HepG2 (cell line): ENCODE results near the gene GIMAP4. TPM values are rescaled to one million over a fixed set of nuclear protein-coding genes. Genes with fewer than 3 reads are reported as not detected.

Experiments
- ATAC-seq: fragments of 200-7000 bp; cut with Tn5 transposase; 3 replicates; pipeline ENCODE4 v1.9.1; 2020; ENCODE audit warnings: mild to moderate bottlenecking, moderate library complexity
- BruUV-seq: library from RNA; stranded (reverse); fragments of 400-500 nt; replicated peaks from 2 replicates; lab custom pipeline; 2021; lab: Mats Ljungman, UMichigan
- CTCF ChIA-PET: fragments of 300-600 bp; formaldehyde crosslinking; extraction: SDS; loops from one replicate; lab custom pipeline; 2021; ENCODE audit warnings: low total read pairs, inconsistent platforms, low intra/inter-chr PET ratio; lab: Yijun Ruan, JAX
- POLR2A ChIA-PET: fragments of 350-600 bp; sonication (Branson Sonifier 250); formaldehyde crosslinking; loops from one replicate; lab custom pipeline; 2020; ENCODE audit warnings: antibody characterized with exemption, inconsistent platforms; lab: Yijun Ruan, JAX
- DNase-seq: peaks from one replicate; pipeline ENCODE4 v3.0.0-alpha.2; 2015; ENCODE audit warnings: low spot score
- FAIRE-seq: peaks from 3 replicates; lab custom pipeline; 2011; peaks lifted over from hg19 to GRCh38; lab: Jason Lieb, UNC
- H2AFZ ChIP-seq: one replicate; pipeline ENCODE4 v1.6.1; 2011; ENCODE audit warnings: low read length, inconsistent platforms
- H3K27ac ChIP-seq: fragments of 300-600 bp; 3 replicates; pipeline ENCODE4 v1.8.0; 2011; ENCODE audit warnings: mixed run types, mild to moderate bottlenecking, mixed read lengths, low read length, inconsistent platforms; ENCODE audit not compliant: insufficient read depth; ENCODE audit errors: extremely low read length
- H3K27me3 ChIP-seq, 2 experiments: fragments of 200-600 bp in 1 of 2; 2 replicates in 1 of 2; 3 replicates in 1 of 2; pipeline versions ENCODE4 v1.6.0 to v1.8.0; 2011; ENCODE audit warnings: low read length in 2 of 2, mild to moderate bottlenecking in 2 of 2, moderate library complexity in 2 of 2, inconsistent platforms in 1 of 2; ENCODE audit not compliant: insufficient read depth in 2 of 2, control insufficient read depth in 1 of 2
- H3K36me3 ChIP-seq, 2 experiments: fragments of 200-600 bp in 1 of 2; replicated peaks in 1 of 2; 2 replicates in 1 of 2; 3 replicates in 1 of 2; pipeline versions ENCODE4 v1.5.1 to v1.8.0; 2011; ENCODE audit warnings: low read length in 2 of 2, inconsistent platforms in 1 of 2; ENCODE audit not compliant: insufficient read depth in 2 of 2, control insufficient read depth in 1 of 2
- H3K4me1 ChIP-seq: 2 replicates; pipeline ENCODE4 v1.5.1; 2012; ENCODE audit warnings: low read length, inconsistent platforms; ENCODE audit not compliant: insufficient read depth
- H3K4me2 ChIP-seq: 2 replicates; pipeline ENCODE4 v1.6.0; 2011; ENCODE audit warnings: low read depth, low read length, inconsistent platforms
- H3K4me3 ChIP-seq, 3 experiments: fragments of 200-600 bp in 1 of 3; sonication (generic), shearing (Covaris generic) in 1 of 3; replicated peaks in 1 of 3; 2 replicates each; pipeline ENCODE4 v1.5.1; 2011 to 2016; ENCODE audit warnings: low read length in 3 of 3, inconsistent platforms in 2 of 3, low read depth in 2 of 3, mild to moderate bottlenecking in 2 of 3, control low read depth in 1 of 3, mixed read lengths in 1 of 3; ENCODE audit not compliant: insufficient read depth in 1 of 3
- H3K79me2 ChIP-seq: one replicate; pipeline ENCODE4 v1.6.1; 2011; ENCODE audit warnings: low read length, inconsistent platforms; ENCODE audit not compliant: insufficient read depth
- H3K9ac ChIP-seq: 2 replicates; pipeline ENCODE4 v1.6.0; 2011; ENCODE audit warnings: mild to moderate bottlenecking, low read depth, low read length, inconsistent platforms; ENCODE audit not compliant: insufficient read depth
- H3K9me3 ChIP-seq: 2 replicates; pipeline ENCODE4 v1.5.1; 2012; ENCODE audit warnings: mild to moderate bottlenecking, low read length
- H4K20me1 ChIP-seq: 2 replicates; pipeline ENCODE4 v1.6.0; 2011; ENCODE audit warnings: inconsistent platforms, mild to moderate bottlenecking, low read length, moderate library complexity; ENCODE audit not compliant: insufficient read depth
- FOSL1 ChIP-seq: sonication (generic); formaldehyde crosslinking; IDR thresholded peaks from 2 replicates; pipeline ENCODE4 v1.9.0; 2021; ENCODE audit warnings: missing genetic modification reagents, borderline replicate concordance
- GPBP1L1 ChIP-seq: sonication (generic); formaldehyde crosslinking; IDR thresholded peaks from 2 replicates; pipeline ENCODE4 v1.5.0; 2020; ENCODE audit warnings: mild to moderate bottlenecking, missing genetic modification reagents
- MNT ChIP-seq: fragments of 450-650 bp; IDR thresholded peaks from 2 replicates; pipeline ENCODE4 v1.6.1; 2016
- NONO ChIP-seq, 2 experiments: fragments of 450-650 bp in 1 of 2; sonication (generic) in 1 of 2; formaldehyde crosslinking in 1 of 2; IDR thresholded peaks in 1 of 2; conservative IDR thresholded peaks in 1 of 2; 2 replicates each; pipeline versions ENCODE4 v1.6.1 to v1.8.0; 2017 to 2022; ENCODE audit warnings: mild to moderate bottlenecking in 1 of 2, missing genetic modification reagents in 1 of 2, moderate library complexity in 1 of 2
- NR2F2 ChIP-seq: IDR thresholded peaks from 2 replicates; pipeline ENCODE4 v1.6.1; 2012; ENCODE audit warnings: low read depth, inconsistent platforms, borderline replicate concordance
- PAF1 ChIP-seq: IDR thresholded peaks from 2 replicates; pipeline ENCODE4 v1.6.1; 2016; ENCODE audit warnings: missing genetic modification reagents, missing compliant biosample characterization
- PPARG ChIP-seq: conservative IDR thresholded peaks from 2 replicates; pipeline ENCODE4 v1.6.1; 2016; ENCODE audit warnings: missing biosample characterization, missing genetic modification reagents
- SRF ChIP-seq: IDR thresholded peaks from 2 replicates; pipeline ENCODE4 v1.6.1; 2011; ENCODE audit warnings: mild to moderate bottlenecking, low read depth, low read length, moderate library complexity
- ZNF256 ChIP-seq: sonication (generic); formaldehyde crosslinking; conservative IDR thresholded peaks from 2 replicates; pipeline ENCODE4 v1.4.0; 2020; ENCODE audit warnings: missing genetic modification reagents
- ZNF652 ChIP-seq: IDR thresholded peaks from 2 replicates; pipeline ENCODE4 v1.6.1; 2016; ENCODE audit warnings: low read depth, borderline replicate concordance
- WGBS: methylation state at CpG from one replicate; pipeline ENCODE4 v1.1.6; 2017; ENCODE audit warnings: low lambda C conversion rate; 5-methylcytosine and 5-hydroxymethylcytosine counted together
- in situ Hi-C: cut with HindIII; loops from 2 replicates; pipeline ENCODE4 v1.10.0; 2017; ENCODE audit warnings: low pct_unique_long_range_greater_than_20kb; ENCODE audit not compliant: extremely low pct_ligation_motif_present
- intact Hi-C: fragments of 100-400 bp; cut with micrococcal nuclease; formaldehyde crosslinking; loops from one replicate; pipeline ENCODE4 v1.10.0; 2022; ENCODE audit not compliant: unreplicated experiment
- polyA plus RNA-seq, 8 experiments: library from polyadenylated mRNA; depleted of rRNA in 3 of 8; stranded (reverse) in 7 of 8; unstranded in 1 of 8; fragments of >200 nt; fragmentation: Illumina TruSeq in 4 of 8; extraction: Trizol in 4 of 8; gene quantifications; 2 replicates each; pipeline versions ENCODE4 v1.2.1 to v1.2.3, GENCODE V29; 2011 to 2016; ENCODE audit warnings: low read depth in 4 of 8, missing spikeins in 1 of 8, mixed read lengths in 1 of 8; ENCODE audit not compliant: insufficient read depth in 1 of 8
- total RNA-seq, 5 experiments: library from RNA; depleted of rRNA; stranded (reverse); fragments of >200 nt; fragmentation: Illumina TruSeq; extraction: Trizol; gene quantifications; 2 replicates each; pipeline ENCODE4 v1.2.3, GENCODE V29; 2016; ENCODE audit warnings: low read depth in 1 of 5

GIMAP4 gene
- total and polyA plus RNA-seq, 2 of the 13 experiments (the other 11 are each of a cell fraction or from before 2014, with no cell fraction given): not detected

GRCh38 chr7:150566572-150566971, 618 bp upstream of the GIMAP4 start:
- TF ChIP-seq ZNF652 (CRISPR knock-in tag) (no peak), NONO (IDR thresholded peaks at IDR 0.05) (no peak), NONO (CRISPR knock-in tag; conservative IDR thresholded peaks at IDR 0.05) (no peak), FOSL1 (CRISPR knock-in tag) (no peak), PPARG (CRISPR knock-in tag) (no peak), SRF (no peak), NR2F2 (no peak), GPBP1L1 (CRISPR knock-in tag) (no peak), PAF1 (CRISPR knock-in tag) (no peak), ZNF256 (no peak), MNT (no peak)

More at GRCh38 chr7:150566572-150566971, 618 bp upstream of the GIMAP4 start:
- no peak overlapping the region for H3K27ac ChIP-seq
- intact Hi-C loops (no loop called here), in situ Hi-C loops (no loop called here)
- H3K36me3 ChIP-seq: no peaks in the 10 kb centered on the region
- H3K4me2 ChIP-seq: no peak overlapping the region
- H3K9ac ChIP-seq: no peak overlapping the region
- ChIA-PET POLR2A (no interaction called here), CTCF (no interaction called here)
- WGBS: 0% methylated on average over 1 of the region's 1 CpG
- ATAC-seq (no peak), DNase-seq (no peak), FAIRE-seq (no peak)
- H3K27me3 ChIP-seq: peaks cover 0 to 12% of the 10 kb centered on the region in 2 experiments; a peak in 1 of 5 replicates
- H3K4me1 ChIP-seq: no peaks in the 10 kb centered on the region
- no peaks in the 10 kb centered on the region for H3K9me3 ChIP-seq
- H3K4me3 ChIP-seq: no peak overlapping the region
- H4K20me1 ChIP-seq: no peaks in the 10 kb centered on the region
- H2AFZ ChIP-seq: no peak overlapping the region
- H3K79me2 ChIP-seq: no peaks in the 10 kb centered on the region
- no TSS peak for BruUV-seq
